HG03354 (cell line): ENCODE results near the gene CTXND1.
"Not testable (repeated sequence)": the region's sequence is repeated elsewhere in the genome, so short reads cannot be mapped to it uniquely, and the experiment has no call there.

Experiments
- ATAC-seq: cut with Tn5 transposase; IDR thresholded peaks from one replicate; pipeline ENCODE4 v1.9.1; 2021; ENCODE audit warnings: mild to moderate bottlenecking; ENCODE audit not compliant: unreplicated experiment, poor library complexity, severe bottlenecking

CTXND1 gene

GRCh38 chr15:80252121-80252518 lies at the start of gene CTXND1:
TSS of gene CTXND1 (minus strand) at chr15:80252213. CDS start at chr15:80201949, 50,264 bp downstream.
- ATAC-seq: no peak

GRCh38 chr15:80301472-80301871 lies 49.5 kb upstream of the CTXND1 start:
- no peak for ATAC-seq

- ATAC-seq: not testable (repeated sequence)
Observed at GRCh38 chr15:80295777-80296176, 43.8 kb upstream of the CTXND1 start.

- ATAC-seq: no peak
Observed at GRCh38 chr15:80292079-80292478, 40.1 kb upstream of the CTXND1 start.

GRCh38 chr15:80290891-80291290 lies 38.9 kb upstream of the CTXND1 start:
- ATAC-seq: not testable (repeated sequence)

GRCh38 chr15:80289528-80290495 lies 37.8 kb upstream of the CTXND1 start:
- no peak for ATAC-seq

GRCh38 chr15:80288131-80288530 lies 36.1 kb upstream of the CTXND1 start:
- ATAC-seq: no peak

GRCh38 chr15:80286055-80286454 lies 34.0 kb upstream of the CTXND1 start:
- ATAC-seq: no peak

GRCh38 chr15:80285379-80285778 lies 33.4 kb upstream of the CTXND1 start:
- no peak for ATAC-seq

GRCh38 chr15:80283531-80283930 lies 31.5 kb upstream of the CTXND1 start:
- no peak for ATAC-seq

GRCh38 chr15:80277147-80277546 lies 25.1 kb upstream of the CTXND1 start:
- ATAC-seq: no peak

GRCh38 chr15:80275961-80276360 lies 23.9 kb upstream of the CTXND1 start:
- ATAC-seq: no peak

GRCh38 chr15:80274996-80275395 lies 23.0 kb upstream of the CTXND1 start:
- no peak for ATAC-seq

GRCh38 chr15:80274554-80274953 lies 22.5 kb upstream of the CTXND1 start:
- ATAC-seq: no peak

GRCh38 chr15:80272987-80273386 lies 21.0 kb upstream of the CTXND1 start:
- ATAC-seq: no peak

GRCh38 chr15:80270472-80270871 lies 18.5 kb upstream of the CTXND1 start:
- ATAC-seq: no peak

GRCh38 chr15:80268101-80268500 lies 16.1 kb upstream of the CTXND1 start:
- ATAC-seq: no peak

- ATAC-seq: no peak
Observed at GRCh38 chr15:80267658-80268057, 15.6 kb upstream of the CTXND1 start.

- no peak for ATAC-seq
Observed at GRCh38 chr15:80266745-80267144, 14.7 kb upstream of the CTXND1 start.

GRCh38 chr15:80266113-80266512 lies 14.1 kb upstream of the CTXND1 start:
- ATAC-seq: no peak

GRCh38 chr15:80265021-80265420 lies 13.0 kb upstream of the CTXND1 start:
- no peak for ATAC-seq
